GM12878 (cell line): Measurements from ENCODE around the gene YY1.

Experiments used
- ASH2L ChIP-seq: fragments of 300-600, 200-600 bp; sonication (generic); IDR thresholded peaks from 2 replicates; pipeline ENCODE4 v1.6.1; 2017; ENCODE audit warnings: low read depth, mild to moderate bottlenecking, borderline replicate concordance
- FOXK2 ChIP-seq: fragments of 450-650 bp; IDR thresholded peaks from 2 replicates; pipeline ENCODE4 v1.6.1; 2017; ENCODE audit warnings: mild to moderate bottlenecking, moderate library complexity
- GABPA ChIP-seq: IDR thresholded peaks from 2 replicates; pipeline ENCODE4 v1.6.1; 2014; ENCODE audit warnings: antibody characterized with exemption, low read depth, mild to moderate bottlenecking, inconsistent platforms
- KAT2A ChIP-seq: conservative IDR thresholded peaks from 2 replicates; pipeline ENCODE4 v1.6.1; 2011; ENCODE audit warnings: low read depth, low read length; ENCODE audit not compliant: control insufficient read depth
- NFYB ChIP-seq: IDR thresholded peaks from 2 replicates; pipeline ENCODE4 v1.6.1; 2011; ENCODE audit warnings: low read depth, mild to moderate bottlenecking, low read length, improper control_type of control experiment, moderate library complexity; ENCODE audit not compliant: insufficient read depth
- POLR2A ChIP-seq: IDR thresholded peaks from 2 replicates; pipeline ENCODE4 v1.6.1; 2011; ENCODE audit warnings: low read depth, mild to moderate bottlenecking, low read length
- POLR2AphosphoS5 ChIP-seq: IDR thresholded peaks from 2 replicates; pipeline ENCODE4 v1.6.1; 2011; ENCODE audit warnings: mild to moderate bottlenecking, low read length, inconsistent platforms
- RELA ChIP-seq: fragments of 450-650 bp; IDR thresholded peaks from 2 replicates; pipeline ENCODE4 v1.8.0; 2014; ENCODE audit warnings: borderline replicate concordance; ENCODE audit not compliant: partially characterized antibody
- TAF1 ChIP-seq: IDR thresholded peaks from 2 replicates; pipeline ENCODE4 v1.6.1; 2011; ENCODE audit warnings: mild to moderate bottlenecking, low read depth, low read length, borderline replicate concordance
- TF ChIP-seq, protein P1 (sequence below): IDR thresholded peaks from 2 replicates; pipeline ENCODE4 v1.6.1; 2012; ENCODE audit warnings: low read depth, low read length, improper control_type of control experiment
- TF ChIP-seq, protein P2 (sequence below): fragments of 150-350 bp; IDR thresholded peaks from 2 replicates; pipeline ENCODE4 v1.6.1; 2016; ENCODE audit warnings: low read depth, low read length
- TF ChIP-seq, protein P3 (sequence below): IDR thresholded peaks from 2 replicates; pipeline ENCODE4 v1.6.1; 2012; ENCODE audit warnings: mild to moderate bottlenecking, low read depth, low read length
- TF ChIP-seq, protein P4 (sequence below), 3 experiments: IDR thresholded peaks in 2 of 3; conservative IDR thresholded peaks in 1 of 3; 2 replicates each; pipeline ENCODE4 v1.5.1; 2011; ENCODE audit warnings: low read depth in 3 of 3, low read length in 3 of 3, mild to moderate bottlenecking in 3 of 3, control low read depth in 2 of 3, moderate library complexity in 2 of 3, inconsistent platforms in 1 of 3, mixed read lengths in 1 of 3; ENCODE audit not compliant: control insufficient read depth in 2 of 3, insufficient read depth in 1 of 3; ENCODE audit errors: extremely low read depth in 1 of 3
- TF ChIP-seq, protein P5 (sequence below): fragments of 450-650 bp; IDR thresholded peaks from 2 replicates; pipeline ENCODE4 v1.6.1; 2016; ENCODE audit warnings: mild to moderate bottlenecking

DNA sequence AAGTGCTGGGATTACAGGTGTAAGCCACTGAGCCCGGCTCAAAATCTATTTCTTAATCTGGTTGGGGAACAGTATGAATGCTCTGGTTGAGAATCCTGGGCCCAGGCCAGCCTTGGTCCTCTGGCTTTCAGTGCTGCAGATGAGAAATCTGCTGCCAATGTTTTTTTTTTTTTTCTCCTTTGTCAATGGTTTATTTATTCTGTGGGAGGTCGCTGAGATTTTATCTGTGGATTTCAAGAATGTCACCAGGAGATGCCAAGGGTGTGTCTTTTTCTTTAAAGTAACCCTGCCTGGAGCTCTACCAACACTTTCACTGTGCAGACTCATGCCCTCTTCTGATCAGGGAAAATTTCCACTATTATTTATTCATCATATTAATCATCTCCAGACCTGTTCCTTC is 63.7 kb downstream of the YY1 start:
- TF ChIP-seq NFYB = no peak
- no peak for TF ChIP-seq POLR2A
- TF ChIP-seq KAT2A = no peak
- TF ChIP-seq, protein P1, sequence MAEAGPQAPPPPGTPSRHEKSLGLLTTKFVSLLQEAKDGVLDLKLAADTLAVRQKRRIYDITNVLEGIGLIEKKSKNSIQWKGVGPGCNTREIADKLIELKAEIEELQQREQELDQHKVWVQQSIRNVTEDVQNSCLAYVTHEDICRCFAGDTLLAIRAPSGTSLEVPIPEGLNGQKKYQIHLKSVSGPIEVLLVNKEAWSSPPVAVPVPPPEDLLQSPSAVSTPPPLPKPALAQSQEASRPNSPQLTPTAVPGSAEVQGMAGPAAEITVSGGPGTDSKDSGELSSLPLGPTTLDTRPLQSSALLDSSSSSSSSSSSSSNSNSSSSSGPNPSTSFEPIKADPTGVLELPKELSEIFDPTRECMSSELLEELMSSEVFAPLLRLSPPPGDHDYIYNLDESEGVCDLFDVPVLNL = no peak
- TF ChIP-seq GABPA = no peak
- TF ChIP-seq, protein P2, sequence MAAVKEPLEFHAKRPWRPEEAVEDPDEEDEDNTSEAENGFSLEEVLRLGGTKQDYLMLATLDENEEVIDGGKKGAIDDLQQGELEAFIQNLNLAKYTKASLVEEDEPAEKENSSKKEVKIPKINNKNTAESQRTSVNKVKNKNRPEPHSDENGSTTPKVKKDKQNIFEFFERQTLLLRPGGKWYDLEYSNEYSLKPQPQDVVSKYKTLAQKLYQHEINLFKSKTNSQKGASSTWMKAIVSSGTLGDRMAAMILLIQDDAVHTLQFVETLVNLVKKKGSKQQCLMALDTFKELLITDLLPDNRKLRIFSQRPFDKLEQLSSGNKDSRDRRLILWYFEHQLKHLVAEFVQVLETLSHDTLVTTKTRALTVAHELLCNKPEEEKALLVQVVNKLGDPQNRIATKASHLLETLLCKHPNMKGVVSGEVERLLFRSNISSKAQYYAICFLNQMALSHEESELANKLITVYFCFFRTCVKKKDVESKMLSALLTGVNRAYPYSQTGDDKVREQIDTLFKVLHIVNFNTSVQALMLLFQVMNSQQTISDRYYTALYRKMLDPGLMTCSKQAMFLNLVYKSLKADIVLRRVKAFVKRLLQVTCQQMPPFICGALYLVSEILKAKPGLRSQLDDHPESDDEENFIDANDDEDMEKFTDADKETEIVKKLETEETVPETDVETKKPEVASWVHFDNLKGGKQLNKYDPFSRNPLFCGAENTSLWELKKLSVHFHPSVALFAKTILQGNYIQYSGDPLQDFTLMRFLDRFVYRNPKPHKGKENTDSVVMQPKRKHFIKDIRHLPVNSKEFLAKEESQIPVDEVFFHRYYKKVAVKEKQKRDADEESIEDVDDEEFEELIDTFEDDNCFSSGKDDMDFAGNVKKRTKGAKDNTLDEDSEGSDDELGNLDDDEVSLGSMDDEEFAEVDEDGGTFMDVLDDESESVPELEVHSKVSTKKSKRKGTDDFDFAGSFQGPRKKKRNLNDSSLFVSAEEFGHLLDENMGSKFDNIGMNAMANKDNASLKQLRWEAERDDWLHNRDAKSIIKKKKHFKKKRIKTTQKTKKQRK = no peak
- no peak for TF ChIP-seq ASH2L
- TF ChIP-seq, protein P3, sequence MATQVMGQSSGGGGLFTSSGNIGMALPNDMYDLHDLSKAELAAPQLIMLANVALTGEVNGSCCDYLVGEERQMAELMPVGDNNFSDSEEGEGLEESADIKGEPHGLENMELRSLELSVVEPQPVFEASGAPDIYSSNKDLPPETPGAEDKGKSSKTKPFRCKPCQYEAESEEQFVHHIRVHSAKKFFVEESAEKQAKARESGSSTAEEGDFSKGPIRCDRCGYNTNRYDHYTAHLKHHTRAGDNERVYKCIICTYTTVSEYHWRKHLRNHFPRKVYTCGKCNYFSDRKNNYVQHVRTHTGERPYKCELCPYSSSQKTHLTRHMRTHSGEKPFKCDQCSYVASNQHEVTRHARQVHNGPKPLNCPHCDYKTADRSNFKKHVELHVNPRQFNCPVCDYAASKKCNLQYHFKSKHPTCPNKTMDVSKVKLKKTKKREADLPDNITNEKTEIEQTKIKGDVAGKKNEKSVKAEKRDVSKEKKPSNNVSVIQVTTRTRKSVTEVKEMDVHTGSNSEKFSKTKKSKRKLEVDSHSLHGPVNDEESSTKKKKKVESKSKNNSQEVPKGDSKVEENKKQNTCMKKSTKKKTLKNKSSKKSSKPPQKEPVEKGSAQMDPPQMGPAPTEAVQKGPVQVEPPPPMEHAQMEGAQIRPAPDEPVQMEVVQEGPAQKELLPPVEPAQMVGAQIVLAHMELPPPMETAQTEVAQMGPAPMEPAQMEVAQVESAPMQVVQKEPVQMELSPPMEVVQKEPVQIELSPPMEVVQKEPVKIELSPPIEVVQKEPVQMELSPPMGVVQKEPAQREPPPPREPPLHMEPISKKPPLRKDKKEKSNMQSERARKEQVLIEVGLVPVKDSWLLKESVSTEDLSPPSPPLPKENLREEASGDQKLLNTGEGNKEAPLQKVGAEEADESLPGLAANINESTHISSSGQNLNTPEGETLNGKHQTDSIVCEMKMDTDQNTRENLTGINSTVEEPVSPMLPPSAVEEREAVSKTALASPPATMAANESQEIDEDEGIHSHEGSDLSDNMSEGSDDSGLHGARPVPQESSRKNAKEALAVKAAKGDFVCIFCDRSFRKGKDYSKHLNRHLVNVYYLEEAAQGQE = no peak
- no peak for TF ChIP-seq TAF1
- TF ChIP-seq, protein P4, sequence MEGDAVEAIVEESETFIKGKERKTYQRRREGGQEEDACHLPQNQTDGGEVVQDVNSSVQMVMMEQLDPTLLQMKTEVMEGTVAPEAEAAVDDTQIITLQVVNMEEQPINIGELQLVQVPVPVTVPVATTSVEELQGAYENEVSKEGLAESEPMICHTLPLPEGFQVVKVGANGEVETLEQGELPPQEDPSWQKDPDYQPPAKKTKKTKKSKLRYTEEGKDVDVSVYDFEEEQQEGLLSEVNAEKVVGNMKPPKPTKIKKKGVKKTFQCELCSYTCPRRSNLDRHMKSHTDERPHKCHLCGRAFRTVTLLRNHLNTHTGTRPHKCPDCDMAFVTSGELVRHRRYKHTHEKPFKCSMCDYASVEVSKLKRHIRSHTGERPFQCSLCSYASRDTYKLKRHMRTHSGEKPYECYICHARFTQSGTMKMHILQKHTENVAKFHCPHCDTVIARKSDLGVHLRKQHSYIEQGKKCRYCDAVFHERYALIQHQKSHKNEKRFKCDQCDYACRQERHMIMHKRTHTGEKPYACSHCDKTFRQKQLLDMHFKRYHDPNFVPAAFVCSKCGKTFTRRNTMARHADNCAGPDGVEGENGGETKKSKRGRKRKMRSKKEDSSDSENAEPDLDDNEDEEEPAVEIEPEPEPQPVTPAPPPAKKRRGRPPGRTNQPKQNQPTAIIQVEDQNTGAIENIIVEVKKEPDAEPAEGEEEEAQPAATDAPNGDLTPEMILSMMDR (IDR thresholded peaks at IDR 0.05 in 2 of 3, conservative IDR thresholded peaks at IDR 0.05 in 1 of 3; ENCODE audit: control insufficient read depth in 2 of 3, extremely low read depth in 1 of 3, insufficient read depth in 1 of 3, low read depth in 3 of 3, low read length in 3 of 3) = no peak
- TF ChIP-seq POLR2AphosphoS5 = no peak
- no peak for TF ChIP-seq FOXK2
- TF ChIP-seq, protein P5, sequence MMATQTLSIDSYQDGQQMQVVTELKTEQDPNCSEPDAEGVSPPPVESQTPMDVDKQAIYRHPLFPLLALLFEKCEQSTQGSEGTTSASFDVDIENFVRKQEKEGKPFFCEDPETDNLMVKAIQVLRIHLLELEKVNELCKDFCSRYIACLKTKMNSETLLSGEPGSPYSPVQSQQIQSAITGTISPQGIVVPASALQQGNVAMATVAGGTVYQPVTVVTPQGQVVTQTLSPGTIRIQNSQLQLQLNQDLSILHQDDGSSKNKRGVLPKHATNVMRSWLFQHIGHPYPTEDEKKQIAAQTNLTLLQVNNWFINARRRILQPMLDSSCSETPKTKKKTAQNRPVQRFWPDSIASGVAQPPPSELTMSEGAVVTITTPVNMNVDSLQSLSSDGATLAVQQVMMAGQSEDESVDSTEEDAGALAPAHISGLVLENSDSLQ = no peak
- TF ChIP-seq RELA = no peak
